HepG2 (cell line): ENCODE data around the gene CBX6. TPM values are rescaled to one million over a fixed set of nuclear protein-coding genes. Genes with fewer than 3 reads are reported as not detected.

Experiments used
- ATAC-seq: fragments of 200-7000 bp; cut with Tn5 transposase; 3 replicates; pipeline ENCODE4 v1.9.1; 2020; ENCODE audit warnings: mild to moderate bottlenecking, moderate library complexity
- BruUV-seq: library from RNA; stranded (reverse); fragments of 400-500 nt; replicated peaks from 2 replicates; lab custom pipeline; 2021; lab: Mats Ljungman, UMichigan
- CTCF ChIA-PET: fragments of 300-600 bp; formaldehyde crosslinking; extraction: SDS; loops from one replicate; lab custom pipeline; 2021; ENCODE audit warnings: low total read pairs, inconsistent platforms, low intra/inter-chr PET ratio; lab: Yijun Ruan, JAX
- POLR2A ChIA-PET: fragments of 350-600 bp; sonication (Branson Sonifier 250); formaldehyde crosslinking; loops from one replicate; lab custom pipeline; 2020; ENCODE audit warnings: antibody characterized with exemption, inconsistent platforms; lab: Yijun Ruan, JAX
- DNase-seq: peaks from one replicate; pipeline ENCODE4 v3.0.0-alpha.2; 2015; ENCODE audit warnings: low spot score
- FAIRE-seq: peaks from 3 replicates; lab custom pipeline; 2011; peaks lifted over from hg19 to GRCh38; lab: Jason Lieb, UNC
- H2AFZ ChIP-seq: one replicate; pipeline ENCODE4 v1.6.1; 2011; ENCODE audit warnings: low read length, inconsistent platforms
- H3K27ac ChIP-seq: fragments of 300-600 bp; 3 replicates; pipeline ENCODE4 v1.8.0; 2011; ENCODE audit warnings: mixed run types, mild to moderate bottlenecking, mixed read lengths, low read length, inconsistent platforms; ENCODE audit not compliant: insufficient read depth; ENCODE audit errors: extremely low read length
- H3K27me3 ChIP-seq, 2 experiments: fragments of 200-600 bp in 1 of 2; 2 replicates in 1 of 2; 3 replicates in 1 of 2; pipeline versions ENCODE4 v1.6.0 to v1.8.0; 2011; ENCODE audit warnings: low read length in 2 of 2, mild to moderate bottlenecking in 2 of 2, moderate library complexity in 2 of 2, inconsistent platforms in 1 of 2; ENCODE audit not compliant: insufficient read depth in 2 of 2, control insufficient read depth in 1 of 2
- H3K36me3 ChIP-seq, 2 experiments: fragments of 200-600 bp in 1 of 2; replicated peaks in 1 of 2; 2 replicates in 1 of 2; 3 replicates in 1 of 2; pipeline versions ENCODE4 v1.5.1 to v1.8.0; 2011; ENCODE audit warnings: low read length in 2 of 2, inconsistent platforms in 1 of 2; ENCODE audit not compliant: insufficient read depth in 2 of 2, control insufficient read depth in 1 of 2
- H3K4me1 ChIP-seq: 2 replicates; pipeline ENCODE4 v1.5.1; 2012; ENCODE audit warnings: low read length, inconsistent platforms; ENCODE audit not compliant: insufficient read depth
- H3K4me2 ChIP-seq: 2 replicates; pipeline ENCODE4 v1.6.0; 2011; ENCODE audit warnings: low read depth, low read length, inconsistent platforms
- H3K4me3 ChIP-seq, 3 experiments: fragments of 200-600 bp in 1 of 3; sonication (generic), shearing (Covaris generic) in 1 of 3; replicated peaks in 1 of 3; 2 replicates each; pipeline ENCODE4 v1.5.1; 2011 to 2016; ENCODE audit warnings: low read length in 3 of 3, inconsistent platforms in 2 of 3, low read depth in 2 of 3, mild to moderate bottlenecking in 2 of 3, control low read depth in 1 of 3, mixed read lengths in 1 of 3; ENCODE audit not compliant: insufficient read depth in 1 of 3
- H3K79me2 ChIP-seq: one replicate; pipeline ENCODE4 v1.6.1; 2011; ENCODE audit warnings: low read length, inconsistent platforms; ENCODE audit not compliant: insufficient read depth
- H3K9ac ChIP-seq: 2 replicates; pipeline ENCODE4 v1.6.0; 2011; ENCODE audit warnings: mild to moderate bottlenecking, low read depth, low read length, inconsistent platforms; ENCODE audit not compliant: insufficient read depth
- H3K9me3 ChIP-seq: 2 replicates; pipeline ENCODE4 v1.5.1; 2012; ENCODE audit warnings: mild to moderate bottlenecking, low read length
- H4K20me1 ChIP-seq: 2 replicates; pipeline ENCODE4 v1.6.0; 2011; ENCODE audit warnings: inconsistent platforms, mild to moderate bottlenecking, low read length, moderate library complexity; ENCODE audit not compliant: insufficient read depth
- CBX5 ChIP-seq: sonication (generic); formaldehyde crosslinking; IDR thresholded peaks from 2 replicates; pipeline ENCODE4 v1.4.0; 2020; ENCODE audit warnings: missing genetic modification reagents, borderline replicate concordance
- CCDC6 ChIP-seq: sonication (generic); formaldehyde crosslinking; IDR thresholded peaks from 2 replicates; pipeline ENCODE4 v1.8.1; 2022; ENCODE audit warnings: mild to moderate bottlenecking, missing genetic modification reagents, moderate library complexity
- CSRNP2 ChIP-seq: sonication (generic); formaldehyde crosslinking; conservative IDR thresholded peaks from 2 replicates; pipeline ENCODE4 v1.8.0; 2022; ENCODE audit warnings: low read depth, missing genetic modification reagents
- FUBP1 ChIP-seq: sonication (generic); formaldehyde crosslinking; IDR thresholded peaks from 2 replicates; pipeline ENCODE4 v1.5.1; 2020; ENCODE audit warnings: missing genetic modification reagents, mild to moderate bottlenecking, borderline replicate concordance
- KDM4B ChIP-seq: sonication (generic); formaldehyde crosslinking; IDR thresholded peaks from 2 replicates; pipeline ENCODE4 v1.4.0; 2020; ENCODE audit warnings: missing genetic modification reagents
- NFKBIZ ChIP-seq: IDR thresholded peaks from 2 replicates; pipeline ENCODE4 v1.6.1; 2018; ENCODE audit warnings: missing genetic modification reagents, missing compliant biosample characterization
- RARG ChIP-seq: sonication (generic); formaldehyde crosslinking; IDR thresholded peaks from 2 replicates; pipeline ENCODE4 v1.4.0; 2020; ENCODE audit warnings: low read depth, mild to moderate bottlenecking, missing genetic modification reagents
- RERE ChIP-seq: IDR thresholded peaks from 2 replicates; pipeline ENCODE4 v1.6.1; 2016; ENCODE audit warnings: low read depth, missing genetic modification reagents, missing compliant biosample characterization
- TRIM24 ChIP-seq: sonication (generic); formaldehyde crosslinking; IDR thresholded peaks from 2 replicates; pipeline ENCODE4 v1.8.0; 2022; ENCODE audit warnings: mild to moderate bottlenecking, missing genetic modification reagents
- WIZ ChIP-seq: sonication (generic); formaldehyde crosslinking; IDR thresholded peaks from 2 replicates; pipeline ENCODE4 v1.5.1; 2020; ENCODE audit warnings: mild to moderate bottlenecking, missing genetic modification reagents
- ZBTB1 ChIP-seq: sonication (generic); formaldehyde crosslinking; IDR thresholded peaks from 2 replicates; pipeline ENCODE4 v1.4.0; 2020; ENCODE audit warnings: missing genetic modification reagents, borderline replicate concordance
- ZNF33A ChIP-seq: sonication (generic); formaldehyde crosslinking; IDR thresholded peaks from 2 replicates; pipeline ENCODE4 v1.5.1; 2020; ENCODE audit warnings: missing genetic modification reagents, mild to moderate bottlenecking, moderate library complexity, borderline replicate concordance
- ZNF569 ChIP-seq: sonication (generic); formaldehyde crosslinking; IDR thresholded peaks from 2 replicates; pipeline ENCODE4 v1.5.0; 2020; ENCODE audit warnings: mild to moderate bottlenecking, missing genetic modification reagents, moderate library complexity, borderline replicate concordance
- ZNF639 ChIP-seq: conservative IDR thresholded peaks from 2 replicates; pipeline ENCODE4 v1.6.1; 2018; ENCODE audit warnings: missing genetic modification reagents
- WGBS: methylation state at CpG from one replicate; pipeline ENCODE4 v1.1.6; 2017; ENCODE audit warnings: low lambda C conversion rate; 5-methylcytosine and 5-hydroxymethylcytosine counted together
- in situ Hi-C: cut with HindIII; loops from 2 replicates; pipeline ENCODE4 v1.10.0; 2017; ENCODE audit warnings: low pct_unique_long_range_greater_than_20kb; ENCODE audit not compliant: extremely low pct_ligation_motif_present
- intact Hi-C: fragments of 100-400 bp; cut with micrococcal nuclease; formaldehyde crosslinking; loops from one replicate; pipeline ENCODE4 v1.10.0; 2022; ENCODE audit not compliant: unreplicated experiment
- polyA plus RNA-seq, 8 experiments: library from polyadenylated mRNA; depleted of rRNA in 3 of 8; stranded (reverse) in 7 of 8; unstranded in 1 of 8; fragments of >200 nt; fragmentation: Illumina TruSeq in 4 of 8; extraction: Trizol in 4 of 8; gene quantifications; 2 replicates each; pipeline versions ENCODE4 v1.2.1 to v1.2.3, GENCODE V29; 2011 to 2016; ENCODE audit warnings: low read depth in 4 of 8, missing spikeins in 1 of 8, mixed read lengths in 1 of 8; ENCODE audit not compliant: insufficient read depth in 1 of 8
- total RNA-seq, 5 experiments: library from RNA; depleted of rRNA; stranded (reverse); fragments of >200 nt; fragmentation: Illumina TruSeq; extraction: Trizol; gene quantifications; 2 replicates each; pipeline ENCODE4 v1.2.3, GENCODE V29; 2016; ENCODE audit warnings: low read depth in 1 of 5

CBX6 gene
- total and polyA plus RNA-seq, 2 of the 13 experiments (the other 11 are each of a cell fraction or from before 2014, with no cell fraction given): 1.7 to 6.5 TPM

GRCh38 chr22:38900677-38901076 is 28.7 kb upstream of the CBX6 start:
- POLR2A ChIA-PET: no interaction called here
- no peak for DNase-seq
- Histone ChIP-seq H3K79me2 (no peaks in the 10 kb centered on the region), H4K20me1 (no peaks in the 10 kb centered on the region), H3K9ac (no peak overlapping the region), H3K27ac (no peak overlapping the region), H3K4me3 (no peak overlapping the region), H3K4me1 (no peaks in the 10 kb centered on the region), H3K27me3 (peaks cover 3 to 6% of the 10 kb centered on the region in 2 experiments; a peak in 1 of 5 replicates), H3K9me3 (peaks cover 13% of the 10 kb centered on the region), H3K4me2 (no peak overlapping the region), H2AFZ (no peak overlapping the region), H3K36me3 (no peaks in the 10 kb centered on the region)
- no peak for FAIRE-seq
- BruUV-seq: no TSS peak
- 2% methylated on average over 5 of the region's 5 CpGs for WGBS
- intact Hi-C loops (no loop called here), in situ Hi-C loops (no loop called here)
- no peak for ATAC-seq
- CTCF ChIA-PET: no interaction called here
- TF ChIP-seq RERE (CRISPR knock-in tag) (no peak), KDM4B (CRISPR knock-in tag) (no peak), NFKBIZ (no peak), ZNF33A (no peak), ZNF639 (CRISPR knock-in tag) (no peak), RARG (CRISPR knock-in tag) (no peak), TRIM24 (CRISPR knock-in tag) (no peak), ZBTB1 (CRISPR knock-in tag) (no peak), CBX5 (CRISPR knock-in tag) (no peak), CCDC6 (CRISPR knock-in tag) (no peak), ZNF569 (no peak), CSRNP2 (CRISPR knock-in tag) (no peak), WIZ (CRISPR knock-in tag) (no peak), FUBP1 (no peak)
